Activated CD4-positive, alpha-beta memory T cell treated with anti-CD3 and anti-CD28 coated beads, Interleukin-2, amount 10 ng/mL, durations not matched to agents 7 days and 5 days (primary cell): ENCODE data around the gene SAA4. TPM values are rescaled to one million over a fixed set of nuclear protein-coding genes. Genes with fewer than 3 reads are reported as not detected.
A peak's percentile ranks its signal among the peaks of the same experiment; 100 is the strongest.

Experiments
- CTCF ChIA-PET: fragments of 350-600 bp; sonication (Branson Sonifier 250); formaldehyde crosslinking; loops from one replicate; lab custom pipeline; 2021; ENCODE audit warnings: antibody characterized with exemption, inconsistent platforms; lab: Charles Lee
- POLR2A ChIA-PET: fragments of 350-600 bp; sonication (Branson Sonifier 250); formaldehyde crosslinking; loops from one replicate; lab custom pipeline; 2021; ENCODE audit warnings: antibody characterized with exemption; lab: Charles Lee
- DNase-seq: peaks from one replicate; pipeline ENCODE4 v3.0.0-alpha.2; 2020
- H3K27ac Mint-ChIP-seq: one replicate; pipeline ENCODE4 v1.8.0; 2021; ENCODE audit warnings: mild to moderate bottlenecking, mixed read lengths
- H3K27me3 Mint-ChIP-seq: one replicate; pipeline ENCODE4 v1.8.0; 2021; ENCODE audit warnings: mixed read lengths
- H3K36me3 Mint-ChIP-seq: one replicate; pipeline ENCODE4 v1.8.0; 2021; ENCODE audit warnings: low read depth, mixed read lengths
- H3K4me1 Mint-ChIP-seq: one replicate; pipeline ENCODE4 v1.8.0; 2021; ENCODE audit warnings: mixed read lengths
- H3K4me3 Mint-ChIP-seq: one replicate; pipeline ENCODE4 v1.8.0; 2021; ENCODE audit warnings: mild to moderate bottlenecking, mixed read lengths
- H3K9me3 Mint-ChIP-seq: one replicate; pipeline ENCODE4 v1.8.0; 2021; ENCODE audit warnings: mixed read lengths
- total RNA-seq, 2 experiments: library from RNA; stranded (reverse); gene quantifications; one replicate each; pipeline ENCODE4 v1.2.3, GENCODE V29; 2021

Gene SAA4
- total RNA-seq, 2 experiments from 2014 or later, result not detected

- no peak overlapping the region for H3K27ac Mint-ChIP-seq
- no peaks in the 10 kb centered on the region for H3K36me3 Mint-ChIP-seq
- peak; percentile 76 for DNase-seq
- ChIA-PET CTCF (interaction anchor here (0.6 to 2.8 kb wide), 66 partner anchors 9 to 559 kb away, joined by 3 to 29 read pairs (median 5); partner anchors contain the start of genes GTF2H1, HPS5, LDHA and SAAL1), POLR2A (interaction anchor here (0.8 to 4.7 kb wide), 10 partner anchors 9 to 390 kb away, joined by 3 to 59 read pairs (median 4); partner anchors contain the start of genes GTF2H1, HPS5, LDHA and SPTY2D1)
- no peak overlapping the region for H3K4me3 Mint-ChIP-seq
- peaks cover 35% of the 10 kb centered on the region for H3K4me1 Mint-ChIP-seq
- peaks cover 17% of the 10 kb centered on the region for H3K27me3 Mint-ChIP-seq
- H3K9me3 Mint-ChIP-seq, result no peaks in the 10 kb centered on the region
Measured at GRCh38 chr11:18243783-18244362, 7.3 kb upstream of the SAA4 start.

- Mint-ChIP-seq H3K27ac (no peak overlapping the region), H3K36me3 (no peaks in the 10 kb centered on the region), H3K4me1 (peaks cover 8% of the 10 kb centered on the region), H3K4me3 (no peak overlapping the region), H3K27me3 (peaks cover 37% of the 10 kb centered on the region), H3K9me3 (no peaks in the 10 kb centered on the region)
- DNase-seq, result no peak
- ChIA-PET CTCF (no interaction called here), POLR2A (no interaction called here)
Measured at GRCh38 chr11:18239655-18240054, 3.1 kb upstream of the SAA4 start.

- Mint-ChIP-seq H3K9me3 (no peaks in the 10 kb centered on the region), H3K36me3 (no peaks in the 10 kb centered on the region), H3K4me3 (no peak overlapping the region), H3K27ac (no peak overlapping the region), H3K27me3 (peaks cover 43% of the 10 kb centered on the region), H3K4me1 (no peaks in the 10 kb centered on the region)
- POLR2A ChIA-PET, result no interaction called here
- DNase-seq, result no peak
- CTCF ChIA-PET, result interaction anchor here (0.8 to 1.9 kb wide), 2 partner anchors 7 to 8 kb away, joined by 3 to 7 read pairs; no protein-coding TSS in a partner anchor
Measured at GRCh38 chr11:18235394-18236334, 938 bp downstream of the SAA4 start.

GRCh38 chr11:18233912-18234311, 2.7 kb downstream of the SAA4 start:
- ChIA-PET CTCF (interaction anchor here (1.2 to 1.9 kb wide), 2 partner anchors 10 kb away, joined by 3 to 7 read pairs; no protein-coding TSS in a partner anchor), POLR2A (interaction anchor here (1.3 kb wide), 1 partner anchor 13 kb away, joined by 3 read pairs; no protein-coding TSS in a partner anchor)
- no peaks in the 10 kb centered on the region for H3K9me3 Mint-ChIP-seq
- H3K36me3 Mint-ChIP-seq, result no peaks in the 10 kb centered on the region
- H3K27ac Mint-ChIP-seq, result no peak overlapping the region
- H3K4me3 Mint-ChIP-seq, result no peak overlapping the region
- DNase-seq, result no peak
- H3K27me3 Mint-ChIP-seq, result peaks cover 34% of the 10 kb centered on the region
- H3K4me1 Mint-ChIP-seq, result no peaks in the 10 kb centered on the region

- ChIA-PET CTCF (interaction anchor here (0.9 to 2.0 kb wide), 3 partner anchors 10 to 126 kb away, joined by 3 to 12 read pairs (median 3); no protein-coding TSS in a partner anchor), POLR2A (no interaction called here)
- peaks cover 2% of the 10 kb centered on the region for H3K9me3 Mint-ChIP-seq
- H3K36me3 Mint-ChIP-seq, result no peaks in the 10 kb centered on the region
- peaks cover 22% of the 10 kb centered on the region for H3K27me3 Mint-ChIP-seq
- no peak for DNase-seq
- H3K4me3 Mint-ChIP-seq, result no peak overlapping the region
- no peaks in the 10 kb centered on the region for H3K4me1 Mint-ChIP-seq
- H3K27ac Mint-ChIP-seq, result no peak overlapping the region
Measured at GRCh38 chr11:18230859-18231258, 5.7 kb downstream of the SAA4 start.

GRCh38 chr11:18229501-18229900, 7.1 kb downstream of the SAA4 start:
- ChIA-PET POLR2A (no interaction called here), CTCF (interaction anchor here (1.7 kb wide), 1 partner anchor 14 kb away, joined by 5 read pairs; no protein-coding TSS in a partner anchor)
- H3K36me3 Mint-ChIP-seq, result no peaks in the 10 kb centered on the region
- DNase-seq, result no peak
- no peak overlapping the region for H3K4me3 Mint-ChIP-seq
- no peak overlapping the region for H3K27ac Mint-ChIP-seq
- H3K4me1 Mint-ChIP-seq, result no peaks in the 10 kb centered on the region
- H3K9me3 Mint-ChIP-seq, result peaks cover 2% of the 10 kb centered on the region
- H3K27me3 Mint-ChIP-seq, result peaks cover 18% of the 10 kb centered on the region

GRCh38 chr11:18225913-18226312, 10.7 kb downstream of the SAA4 start:
- no peak overlapping the region for H3K4me3 Mint-ChIP-seq
- POLR2A ChIA-PET, result no interaction called here
- no peak overlapping the region for H3K27ac Mint-ChIP-seq
- no peaks in the 10 kb centered on the region for H3K4me1 Mint-ChIP-seq
- peaks cover 2% of the 10 kb centered on the region for H3K9me3 Mint-ChIP-seq
- peaks cover 8% of the 10 kb centered on the region for H3K27me3 Mint-ChIP-seq
- DNase-seq, result no peak
- H3K36me3 Mint-ChIP-seq, result no peaks in the 10 kb centered on the region
- CTCF ChIA-PET, result interaction anchor here (2.4 kb wide), 1 partner anchor 18 kb away, joined by 10 read pairs; no protein-coding TSS in a partner anchor

- ChIA-PET CTCF (interaction anchor here (1.3 to 2.4 kb wide), 2 partner anchors 11 to 20 kb away, joined by 3 to 10 read pairs; no protein-coding TSS in a partner anchor), POLR2A (no interaction called here)
- no peak overlapping the region for H3K27ac Mint-ChIP-seq
- DNase-seq, result no peak
- peaks cover 2% of the 10 kb centered on the region for H3K9me3 Mint-ChIP-seq
- H3K4me1 Mint-ChIP-seq, result no peaks in the 10 kb centered on the region
- peaks cover 13% of the 10 kb centered on the region for H3K27me3 Mint-ChIP-seq
- no peaks in the 10 kb centered on the region for H3K36me3 Mint-ChIP-seq
- no peak overlapping the region for H3K4me3 Mint-ChIP-seq
Measured at GRCh38 chr11:18223591-18224387, 12.8 kb downstream of the SAA4 start.

- Mint-ChIP-seq H3K36me3 (no peaks in the 10 kb centered on the region), H3K4me1 (no peaks in the 10 kb centered on the region), H3K27me3 (peaks cover 20% of the 10 kb centered on the region), H3K27ac (no peak overlapping the region), H3K9me3 (peaks cover 2% of the 10 kb centered on the region), H3K4me3 (no peak overlapping the region)
- POLR2A ChIA-PET, result no interaction called here
- no peak for DNase-seq
- CTCF ChIA-PET, result no interaction called here
Measured at GRCh38 chr11:18222814-18223421, 13.7 kb downstream of the SAA4 start.

GRCh38 chr11:18221274-18221876, 15.2 kb downstream of the SAA4 start:
- DNase-seq, result no peak
- Mint-ChIP-seq H3K4me3 (no peak overlapping the region), H3K27ac (no peak overlapping the region), H3K9me3 (no peaks in the 10 kb centered on the region), H3K36me3 (no peaks in the 10 kb centered on the region), H3K27me3 (peaks cover 28% of the 10 kb centered on the region), H3K4me1 (no peaks in the 10 kb centered on the region)
- ChIA-PET CTCF (interaction anchor here (1.3 kb wide), 1 partner anchor 9 kb away, joined by 3 read pairs; no protein-coding TSS in a partner anchor), POLR2A (no interaction called here)

- H3K9me3 Mint-ChIP-seq, result no peaks in the 10 kb centered on the region
- H3K4me1 Mint-ChIP-seq, result peaks cover 15% of the 10 kb centered on the region
- CTCF ChIA-PET, result no interaction called here
- peaks cover 4% of the 10 kb centered on the region for H3K36me3 Mint-ChIP-seq
- no peak for DNase-seq
- POLR2A ChIA-PET, result no interaction called here
- no peak overlapping the region for H3K4me3 Mint-ChIP-seq
- no peak overlapping the region for H3K27ac Mint-ChIP-seq
- peaks cover 58% of the 10 kb centered on the region for H3K27me3 Mint-ChIP-seq
Measured at GRCh38 chr11:18209058-18209457, 27.5 kb downstream of the SAA4 start.
